DMS114 treated with DMSO at 0.1 percent for 48 hours (cell line): ENCODE measurements around the gene SPIRE2.
A peak's percentile ranks its signal among the peaks of the same experiment; 100 is the strongest.
"Not testable (repeated sequence)": the region's sequence is repeated elsewhere in the genome, so short reads cannot be mapped to it uniquely, and the experiment has no call there.

Experiments used
- DNase-seq: peaks from one replicate; lab custom pipeline; 2025; ENCODE audit not compliant: unreplicated experiment; lab: John Stamatoyannopoulos, UW

SPIRE2 gene

GRCh38 chr16:89828199-89828869 is at the start of gene SPIRE2:
SPIRE2 (plus strand) TSS chr16:89828475; CDS start chr16:89828551, 76 bp downstream.
- no peak for DNase-seq

GRCh38 chr16:89779231-89779908 is 48.9 kb upstream of the SPIRE2 start:
- no peak for DNase-seq

GRCh38 chr16:89779909-89780305 is 48.4 kb upstream of the SPIRE2 start:
- no peak for DNase-seq

- DNase-seq = no peak
Measured at GRCh38 chr16:89782489-89782888, 45.8 kb upstream of the SPIRE2 start.

- not testable (repeated sequence) for DNase-seq
Measured at GRCh38 chr16:89783952-89784351, 44.3 kb upstream of the SPIRE2 start.

- no peak for DNase-seq
Measured at GRCh38 chr16:89784406-89784805, 43.9 kb upstream of the SPIRE2 start.

GRCh38 chr16:89785523-89786155 is 42.6 kb upstream of the SPIRE2 start:
- no peak for DNase-seq

GRCh38 chr16:89786474-89787364 is 41.6 kb upstream of the SPIRE2 start:
- no peak for DNase-seq

- no peak for DNase-seq
Measured at GRCh38 chr16:89787365-89787805, 40.9 kb upstream of the SPIRE2 start.

- no peak for DNase-seq
Measured at GRCh38 chr16:89791278-89791995, 36.8 kb upstream of the SPIRE2 start.

GRCh38 chr16:89793092-89793491 is 35.2 kb upstream of the SPIRE2 start:
- DNase-seq = peak; percentile 18

GRCh38 chr16:89793955-89794354 is 34.3 kb upstream of the SPIRE2 start:
- no peak for DNase-seq

- no peak for DNase-seq
Measured at GRCh38 chr16:89795676-89796075, 32.6 kb upstream of the SPIRE2 start.

- DNase-seq = no peak
Measured at GRCh38 chr16:89796104-89796503, 32.2 kb upstream of the SPIRE2 start.

GRCh38 chr16:89798126-89798525 is 30.1 kb upstream of the SPIRE2 start:
- DNase-seq = no peak

GRCh38 chr16:89798832-89799370 is 29.4 kb upstream of the SPIRE2 start:
- DNase-seq = no peak

GRCh38 chr16:89801800-89802199 is 26.5 kb upstream of the SPIRE2 start:
- no peak for DNase-seq

- DNase-seq = no peak
Measured at GRCh38 chr16:89805136-89805905, 23.0 kb upstream of the SPIRE2 start.

GRCh38 chr16:89806589-89807193 is 21.6 kb upstream of the SPIRE2 start:
- not testable (repeated sequence) for DNase-seq
